Sigmoid colon (tissue), 7 donors: ENCODE measurements around the gene FBXW11. TPM values are rescaled to one million over a fixed set of nuclear protein-coding genes. Genes with fewer than 3 reads are reported as not detected.

Experiments
- DNase-seq: peaks from one replicate; pipeline ENCODE4 v3.0.0-alpha.2; 2019
- H3K27ac ChIP-seq, 4 donors: fragments of 200-600 bp; sonication (generic); one replicate each; pipeline ENCODE4 v1.5.1; 2016 to 2019; ENCODE audit warnings: mild to moderate bottlenecking in 1 of 4
- H3K27me3 ChIP-seq, 3 donors: fragments of 200-600 bp; sonication (generic); one replicate each; pipeline ENCODE4 v1.5.1; 2019; ENCODE audit warnings: mild to moderate bottlenecking in 1 of 3
- H3K36me3 ChIP-seq, 4 donors: fragments of 200-600 bp; sonication (generic); one replicate each; pipeline ENCODE4 v1.5.1; 2016 to 2019
- H3K4me1 ChIP-seq, 4 donors: fragments of 200-600 bp; sonication (generic); one replicate each; pipeline ENCODE4 v1.5.1; 2017 to 2019
- H3K4me3 ChIP-seq, 4 donors: fragments of 200-600 bp; sonication (generic); one replicate each; pipeline ENCODE4 v1.5.1; 2017 to 2019; ENCODE audit warnings: mild to moderate bottlenecking in 2 of 4, moderate library complexity in 1 of 4
- H3K9me3 ChIP-seq, 4 donors: fragments of 200-600 bp in 3 of 4; sonication (generic) in 3 of 4; one replicate each; pipeline versions ENCODE4 v1.5.1 to v1.6.1; 2013 to 2019
- EP300 ChIP-seq, 4 donors: sonication (generic); formaldehyde crosslinking; IDR thresholded peaks; one replicate each; pipeline ENCODE4 v1.6.1; 2017; ENCODE audit warnings: antibody characterized with exemption in 4 of 4
- POLR2A ChIP-seq, 2 donors: fragments of 450-650 bp; IDR thresholded peaks; one replicate each; pipeline ENCODE4 v1.6.1; 2016; ENCODE audit warnings: antibody characterized with exemption in 2 of 2, mild to moderate bottlenecking in 2 of 2, moderate library complexity in 2 of 2
- POLR2AphosphoS5 ChIP-seq, 4 donors: sonication (generic); formaldehyde crosslinking; IDR thresholded peaks; one replicate each; pipeline ENCODE4 v1.6.1; 2017; ENCODE audit warnings: antibody characterized with exemption in 4 of 4
- WGBS, 2 donors: extraction: QIAGEN DNeasy Blood & Tissue Kit; methylation state at CpG; one replicate each; pipeline ENCODE4 v1.1.7; 2013; 5-methylcytosine and 5-hydroxymethylcytosine counted together
- intact Hi-C: fragments of 100-400 bp; cut with DNase I; formaldehyde crosslinking; loops from one replicate; pipeline ENCODE4 v1.15.1; 2023
- polyA plus RNA-seq, 3 donors: library from polyadenylated mRNA; stranded (reverse); fragments of 200-250 nt; gene quantifications; one replicate each; pipeline ENCODE4 v1.2.3, GENCODE V29; 2013
- total RNA-seq, 4 donors: library from RNA; depleted of rRNA; stranded (reverse); fragments of >200 nt; gene quantifications; one replicate each; pipeline ENCODE4 v1.1.0, GENCODE V29; 2016
- TF ChIP-seq, protein P1 (sequence below), 4 experiments: fragments of 450-650 bp in 3 of 4; fragments of 200-600 bp in 1 of 4; IDR thresholded peaks; one replicate each; pipeline ENCODE4 v1.5.1; 2016 to 2019; ENCODE audit warnings: antibody characterized with exemption in 4 of 4, mild to moderate bottlenecking in 3 of 4, moderate library complexity in 2 of 4
- donor health status: healthy with polysubstance abuse.
- donor health status: Bipolar disorder and iron deficiency.
- donor health status: healthy.

The FBXW11 gene
- total and polyA plus RNA-seq, 7 donors, result 14.4 to 67.1 (median 42.9) TPM

DNA sequence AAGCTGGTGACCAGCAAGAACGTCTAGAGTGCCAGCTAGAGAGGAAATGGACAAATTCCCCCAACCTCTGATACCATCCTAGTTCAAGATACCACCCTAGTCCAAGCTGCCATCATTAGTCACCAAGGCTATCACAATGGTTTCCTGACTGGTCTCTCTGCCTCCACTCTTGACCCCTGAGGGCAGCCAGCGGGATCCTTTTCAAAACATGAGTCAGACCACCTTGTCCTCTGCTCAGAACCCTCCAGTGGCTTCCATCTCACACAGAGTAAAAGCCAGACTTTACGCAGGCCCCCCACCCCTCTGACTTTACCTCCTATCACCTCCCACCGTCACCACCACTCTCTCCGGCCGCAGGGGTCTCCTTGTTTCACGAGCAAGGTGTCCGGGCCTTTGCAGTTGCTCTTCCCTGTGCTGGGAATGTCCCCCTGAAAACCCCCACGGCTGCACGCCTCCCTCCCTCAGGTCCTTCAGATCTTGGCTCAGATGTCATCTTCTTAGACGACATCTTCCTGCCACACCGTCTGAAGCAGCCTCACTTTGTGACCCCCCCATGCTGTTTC, 42.2 kb upstream of the FBXW11 start:
- Histone ChIP-seq H3K4me1 (peaks cover 0 to 16% (median 13%) of the 10 kb centered on the region in 4 donors), H3K27me3 (no peaks in the 10 kb centered on the region), H3K4me3 (no peak overlapping the region), H3K36me3 (peaks cover 0 to 28% (median 3%) of the 10 kb centered on the region in 4 donors), H3K27ac (no peak overlapping the region), H3K9me3 (no peaks in the 10 kb centered on the region)
- no peak for TF ChIP-seq EP300 (IDR thresholded peaks at IDR 0.05)
- no peak for TF ChIP-seq POLR2AphosphoS5 (IDR thresholded peaks at IDR 0.05)
- TF ChIP-seq POLR2A (IDR thresholded peaks at IDR 0.05), result no peak
- TF ChIP-seq, protein P1, sequence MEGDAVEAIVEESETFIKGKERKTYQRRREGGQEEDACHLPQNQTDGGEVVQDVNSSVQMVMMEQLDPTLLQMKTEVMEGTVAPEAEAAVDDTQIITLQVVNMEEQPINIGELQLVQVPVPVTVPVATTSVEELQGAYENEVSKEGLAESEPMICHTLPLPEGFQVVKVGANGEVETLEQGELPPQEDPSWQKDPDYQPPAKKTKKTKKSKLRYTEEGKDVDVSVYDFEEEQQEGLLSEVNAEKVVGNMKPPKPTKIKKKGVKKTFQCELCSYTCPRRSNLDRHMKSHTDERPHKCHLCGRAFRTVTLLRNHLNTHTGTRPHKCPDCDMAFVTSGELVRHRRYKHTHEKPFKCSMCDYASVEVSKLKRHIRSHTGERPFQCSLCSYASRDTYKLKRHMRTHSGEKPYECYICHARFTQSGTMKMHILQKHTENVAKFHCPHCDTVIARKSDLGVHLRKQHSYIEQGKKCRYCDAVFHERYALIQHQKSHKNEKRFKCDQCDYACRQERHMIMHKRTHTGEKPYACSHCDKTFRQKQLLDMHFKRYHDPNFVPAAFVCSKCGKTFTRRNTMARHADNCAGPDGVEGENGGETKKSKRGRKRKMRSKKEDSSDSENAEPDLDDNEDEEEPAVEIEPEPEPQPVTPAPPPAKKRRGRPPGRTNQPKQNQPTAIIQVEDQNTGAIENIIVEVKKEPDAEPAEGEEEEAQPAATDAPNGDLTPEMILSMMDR (IDR thresholded peaks at IDR 0.05), result no peak
- intact Hi-C loops, result loop anchor here (10.0 kb wide), 1 partner anchor 634 kb away; the partner anchor contains the start of gene FGF18
- WGBS, 2 donors, result 94 to 95% methylated on average over 12 of the region's 12 CpGs
- no peak for DNase-seq

DNA sequence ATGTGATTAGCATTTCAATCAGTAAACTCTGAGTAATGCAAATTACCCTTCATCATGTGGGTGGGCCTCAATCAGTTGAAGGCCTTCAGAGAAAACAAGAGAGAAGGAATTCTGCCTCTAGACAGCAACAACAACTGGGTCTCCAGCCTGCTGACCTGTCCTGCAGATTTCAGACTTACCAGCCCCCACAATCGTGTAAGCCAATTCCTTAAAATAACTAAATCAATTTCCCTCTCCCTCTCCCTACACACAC, 41.7 kb upstream of the FBXW11 start:
- Histone ChIP-seq H3K27me3 (no peaks in the 10 kb centered on the region), H3K4me1 (peaks cover 0 to 16% (median 13%) of the 10 kb centered on the region in 4 donors), H3K36me3 (peaks cover 0 to 28% (median 6%) of the 10 kb centered on the region in 4 donors), H3K4me3 (no peak overlapping the region), H3K27ac (no peak overlapping the region), H3K9me3 (no peaks in the 10 kb centered on the region)
- WGBS, 2 donors, result 85 to 96% methylated on average over 1 of the region's 1 CpG
- no peak for DNase-seq
- TF ChIP-seq, protein P1 (IDR thresholded peaks at IDR 0.05), result no peak
- TF ChIP-seq EP300 (IDR thresholded peaks at IDR 0.05), result no peak
- no peak for TF ChIP-seq POLR2A (IDR thresholded peaks at IDR 0.05)
- TF ChIP-seq POLR2AphosphoS5 (IDR thresholded peaks at IDR 0.05), result no peak
- intact Hi-C loops, result loop anchor here (10.0 kb wide), 1 partner anchor 633 kb away; the partner anchor contains the start of gene FGF18

DNA sequence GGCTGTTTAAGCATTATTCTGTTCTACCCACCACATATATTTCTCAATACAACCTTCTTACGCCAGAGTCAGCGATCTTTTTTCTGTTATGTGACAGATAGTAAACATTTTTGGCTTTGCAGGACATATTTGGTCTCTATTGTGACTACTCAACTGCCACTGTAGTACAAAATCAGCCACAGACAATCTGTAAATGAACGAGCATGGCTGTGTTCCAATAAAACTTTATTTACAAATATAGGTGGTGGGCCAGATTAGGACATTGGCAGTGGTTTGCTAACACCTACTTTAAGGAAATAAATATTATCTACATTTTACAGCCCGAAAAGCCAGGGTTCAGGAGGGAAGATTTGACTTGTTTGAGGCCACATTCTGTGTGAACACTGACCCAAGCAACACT, 40.2 kb upstream of the FBXW11 start:
- no peak overlapping the region for H3K4me3 ChIP-seq
- H3K27ac ChIP-seq, result no peak overlapping the region
- H3K27me3 ChIP-seq, result no peaks in the 10 kb centered on the region
- TF ChIP-seq POLR2A (IDR thresholded peaks at IDR 0.05), result no peak
- no peak for TF ChIP-seq EP300 (IDR thresholded peaks at IDR 0.05)
- TF ChIP-seq, protein P1 (IDR thresholded peaks at IDR 0.05), result no peak
- TF ChIP-seq POLR2AphosphoS5 (IDR thresholded peaks at IDR 0.05), result no peak
- intact Hi-C loops, result loop anchor here (10.0 kb wide), 1 partner anchor 632 kb away; the partner anchor contains the start of gene FGF18
- H3K9me3 ChIP-seq, result no peaks in the 10 kb centered on the region
- no peak for DNase-seq
- 91 to 92% methylated on average over 4 of the region's 4 CpGs for WGBS, 2 donors
- H3K4me1 ChIP-seq, result peaks cover 0 to under 1% (median 0%) of the 10 kb centered on the region in 4 donors
- peaks cover 0 to 24% (median 6%) of the 10 kb centered on the region in 4 donors for H3K36me3 ChIP-seq

DNA sequence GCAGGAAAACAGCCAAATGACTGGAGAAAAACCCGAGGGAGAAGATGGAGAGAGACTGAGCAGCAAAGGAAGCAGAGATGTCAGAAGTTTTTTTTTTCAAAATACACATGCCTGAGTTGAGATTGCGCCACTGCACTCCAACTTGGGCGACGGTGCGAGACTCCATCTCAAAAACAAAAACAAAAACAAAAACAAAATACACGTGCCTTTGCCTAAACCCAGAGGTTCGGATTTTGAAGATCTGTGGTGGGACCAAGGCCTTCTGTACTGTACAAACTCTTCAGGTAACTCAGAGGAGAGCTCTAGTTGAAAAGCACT, 38.8 kb upstream of the FBXW11 start:
- WGBS, 2 donors, result 77 to 86% methylated on average over 7 of the region's 7 CpGs
- H3K27ac ChIP-seq, result no peak overlapping the region
- H3K27me3 ChIP-seq, result no peaks in the 10 kb centered on the region
- no peaks in the 10 kb centered on the region for H3K4me1 ChIP-seq
- peaks cover 0 to 18% (median 6%) of the 10 kb centered on the region in 4 donors for H3K36me3 ChIP-seq
- no peaks in the 10 kb centered on the region for H3K9me3 ChIP-seq
- no peak for DNase-seq
- no peak overlapping the region for H3K4me3 ChIP-seq
- TF ChIP-seq POLR2A (IDR thresholded peaks at IDR 0.05) (no peak), POLR2AphosphoS5 (IDR thresholded peaks at IDR 0.05) (no peak)
- intact Hi-C loops, result loop anchor here (10.0 kb wide), 1 partner anchor 630 kb away; the partner anchor contains the start of gene FGF18

DNA sequence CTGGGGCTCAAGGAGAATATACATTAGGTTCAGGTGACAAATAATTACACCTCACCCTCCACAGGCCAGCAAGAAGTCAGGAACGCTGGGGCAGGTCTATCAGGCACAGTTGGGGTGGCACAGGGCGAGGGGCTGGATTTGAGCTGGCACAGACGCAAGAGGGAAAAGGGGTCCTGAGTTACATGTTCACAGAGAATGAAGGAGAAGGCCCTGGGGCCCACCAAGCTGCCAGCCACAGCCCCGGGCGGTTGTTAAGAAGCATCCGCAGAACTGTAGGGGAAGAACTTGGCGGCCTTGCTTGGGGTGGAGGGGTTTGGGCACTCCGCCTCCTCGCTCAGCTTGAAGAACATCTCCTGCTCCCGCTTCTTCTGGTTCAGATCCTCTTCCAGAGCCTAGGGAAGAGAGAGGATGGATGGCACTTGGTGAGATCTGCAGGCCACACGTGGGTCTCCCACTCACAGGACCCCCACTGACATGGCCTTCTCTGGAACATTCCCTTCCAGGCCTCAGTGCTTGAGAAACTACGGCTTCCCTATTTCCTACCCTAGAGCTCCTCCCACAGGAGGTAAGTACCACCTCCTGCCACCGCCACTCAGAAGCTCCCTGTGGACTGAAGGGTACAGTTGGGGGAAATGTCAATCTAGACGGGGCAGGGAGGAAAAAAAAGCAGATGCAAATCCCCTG, 38.3 kb upstream of the FBXW11 start:
- TF ChIP-seq POLR2A (IDR thresholded peaks at IDR 0.05), result no peak
- TF ChIP-seq POLR2AphosphoS5 (IDR thresholded peaks at IDR 0.05), result no peak
- DNase-seq, result no peak
- Histone ChIP-seq H3K9me3 (no peaks in the 10 kb centered on the region), H3K4me1 (no peaks in the 10 kb centered on the region), H3K4me3 (no peak overlapping the region), H3K27me3 (no peaks in the 10 kb centered on the region), H3K27ac (no peak overlapping the region), H3K36me3 (peaks cover 0 to 16% (median 6%) of the 10 kb centered on the region in 4 donors)
- intact Hi-C loops, result loop anchor here (10.0 kb wide), 1 partner anchor 630 kb away; the partner anchor contains the start of gene FGF18
- 90 to 93% methylated on average over 14 of the region's 14 CpGs for WGBS, 2 donors
